ENCODE results near the gene GPR153. TPM values are rescaled to one million over a fixed set of nuclear protein-coding genes. Genes with fewer than 3 reads are reported as not detected.

Gene GPR153
- total RNA-seq, 4 donors from 2014 or later: 5.6 to 22.1 (median 10.3) TPM

DNA sequence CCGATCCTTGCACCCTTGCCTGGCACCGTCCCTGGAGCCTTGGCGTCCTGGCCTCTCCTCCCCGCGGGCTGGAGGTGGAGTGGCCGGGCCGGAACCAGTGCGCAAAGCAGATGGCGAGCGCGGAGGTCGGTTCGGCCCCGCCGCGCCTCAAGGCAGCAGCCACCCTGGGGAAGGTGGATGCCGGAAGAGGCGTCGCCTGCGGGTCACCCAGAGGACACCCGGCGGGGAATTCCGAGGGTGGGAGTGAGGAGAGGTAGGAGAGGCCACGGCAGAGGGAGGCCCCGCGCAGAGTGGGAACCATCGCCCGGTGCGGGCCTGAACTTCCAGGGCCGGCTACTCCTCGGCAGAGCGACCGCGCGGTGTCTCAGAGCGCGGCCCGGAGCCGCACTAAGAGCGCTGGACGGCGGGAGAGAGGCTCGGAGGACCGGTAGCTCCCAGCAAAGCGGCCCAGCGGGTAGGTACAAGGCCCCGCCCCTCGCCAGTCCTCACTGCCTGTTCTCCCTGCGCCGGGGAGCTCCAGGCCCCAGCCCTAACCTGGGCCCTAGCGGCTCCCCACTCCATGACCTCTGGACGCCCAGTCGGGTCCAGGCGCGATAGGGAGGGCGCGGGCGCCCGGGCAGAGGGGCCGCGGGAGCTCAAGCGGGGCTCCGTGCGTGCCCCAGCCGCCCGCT is 54.9 kb downstream of the GPR153 start, which contains the start of gene RNF207:
Gene RNF207, plus strand, starts transcription at position 271 of the 671 bp plus-strand sequence. CDS start 417 bp downstream, outside the sequence.
- H3K27ac ChIP-seq: peak within 1 kb of the TSS; percentile 42 to 63
- H3K9me3 ChIP-seq: no peaks in the 10 kb centered on the region
- peak; percentile 39 to 54 for DNase-seq
- TF ChIP-seq CTCF (IDR thresholded peaks at IDR 0.05): no peak
- peak in 1 of 2 donors; percentile 30 for TF ChIP-seq POLR2A (IDR thresholded peaks at IDR 0.05)
- H3K36me3 ChIP-seq: no peaks in the 10 kb centered on the region
- intact Hi-C loops (cut with DNase I; ENCODE audit: low total_unique reads): no loop called here
- H3K4me1 ChIP-seq: peaks cover 0 to 8% of the 10 kb centered on the region in 2 donors
- no peaks in the 10 kb centered on the region for H3K27me3 ChIP-seq
- H3K4me3 ChIP-seq: peak within 1 kb of the TSS; percentile 38 to 43

- Histone ChIP-seq H3K9me3 (no peaks in the 10 kb centered on the region), H3K27ac (no peak overlapping the region), H3K36me3 (no peaks in the 10 kb centered on the region), H3K4me1 (peaks cover 10 to 13% of the 10 kb centered on the region in 2 donors), H3K4me3 (no peak overlapping the region), H3K27me3 (no peaks in the 10 kb centered on the region)
- TF ChIP-seq CTCF (IDR thresholded peaks at IDR 0.05) (no peak), POLR2A (IDR thresholded peaks at IDR 0.05) (no peak)
- DNase-seq: no peak
- intact Hi-C loops (cut with DNase I; ENCODE audit: low total_unique reads): no loop called here
These were observed 58.6 kb downstream of the GPR153 start for GRCh38 chr1:6202256-6202655.

DNA sequence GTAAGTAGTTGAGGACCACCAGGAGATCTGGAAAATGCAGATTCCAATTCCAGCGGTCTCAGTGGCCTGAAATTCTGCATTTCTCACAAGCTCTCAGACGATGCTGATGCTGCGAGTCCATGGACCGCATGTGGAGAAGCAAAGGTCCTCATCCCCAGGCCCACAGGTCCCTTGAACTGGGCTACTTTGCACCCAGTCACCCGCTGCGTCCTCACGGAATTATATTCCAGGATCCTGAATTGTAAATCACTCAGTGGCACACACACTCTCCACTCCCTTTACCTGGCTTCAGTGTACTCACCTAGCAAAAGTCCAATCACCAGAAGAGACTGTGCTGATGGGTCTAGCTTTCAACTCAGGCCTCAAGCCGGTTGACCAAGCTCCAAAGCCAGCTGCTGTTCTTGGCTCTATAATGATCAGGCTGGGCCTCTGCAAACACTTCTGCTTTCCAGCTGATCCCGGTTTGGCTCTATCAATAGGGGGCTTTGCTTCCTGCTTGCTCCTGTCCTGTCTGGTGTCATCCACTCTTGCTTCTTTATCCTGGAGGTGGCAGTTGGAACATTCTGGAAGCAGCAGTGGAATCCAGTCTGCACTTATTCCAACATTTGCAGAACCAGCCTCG is 60.6 kb downstream of the GPR153 start:
- intact Hi-C loops (cut with DNase I; ENCODE audit: low total_unique reads): no loop called here
- TF ChIP-seq POLR2A (IDR thresholded peaks at IDR 0.05) (no peak), CTCF (IDR thresholded peaks at IDR 0.05) (no peak)
- H3K4me1 ChIP-seq: peaks cover 11 to 13% of the 10 kb centered on the region in 2 donors

GRCh38 chr1:6199298-6200187 is 61.4 kb downstream of the GPR153 start, which contains the start of gene RPL22:
Gene RPL22 (minus strand): TSS chr1:6199595. CDS start chr1:6199573, 22 bp downstream.
- Histone ChIP-seq H3K27me3 (no peaks in the 10 kb centered on the region), H3K9me3 (no peaks in the 10 kb centered on the region), H3K4me3 (peak within 1 kb of the TSS; percentile 95 to 99), H3K27ac (peak within 1 kb of the TSS; percentile 70 to 82), H3K4me1 (peaks cover 11 to 13% of the 10 kb centered on the region in 2 donors), H3K36me3 (no peaks in the 10 kb centered on the region)
- peak; percentile 97 to 98 for DNase-seq
- intact Hi-C loops (cut with DNase I; ENCODE audit: low total_unique reads): no loop called here
- TF ChIP-seq POLR2A (IDR thresholded peaks at IDR 0.05) (peak; percentile 76 to 78), CTCF (IDR thresholded peaks at IDR 0.05) (peak in 3 of 4 experiments; percentile 6 to 54 (median 36))

More for the DNA sequence above, 60.6 kb downstream of the GPR153 start:
- Histone ChIP-seq H3K4me3 (peak overlapping the region; percentile 95 to 99), H3K27me3 (no peaks in the 10 kb centered on the region), H3K27ac (peak overlapping the region; percentile 70 to 74), H3K9me3 (no peaks in the 10 kb centered on the region), H3K36me3 (no peaks in the 10 kb centered on the region)
- DNase-seq: no peak
